ENCODE measurements around the gene WDR72. TPM values are rescaled to one million over a fixed set of nuclear protein-coding genes. Genes with fewer than 3 reads are reported as not detected.
"Not testable (repeated sequence)": the region's sequence is repeated elsewhere in the genome, so short reads cannot be mapped to it uniquely, and the experiment has no call there.

The WDR72 gene
- total RNA-seq, 2 experiments from 2014 or later, result not detected

- Mint-ChIP-seq H3K27me3 (ENCODE audit: low read depth) (no peaks in the 10 kb centered on the region), H3K4me3 (no peak overlapping the region), H3K27ac (no peak overlapping the region), H3K9me3 (ENCODE audit: insufficient read depth) (no peaks in the 10 kb centered on the region), H3K4me1 (ENCODE audit: low read depth) (no peaks in the 10 kb centered on the region), H3K36me3 (ENCODE audit: low read depth) (no peaks in the 10 kb centered on the region)
- CTCF ChIA-PET, result no interaction called here
- DNase-seq (no peak), ATAC-seq (no peak)
- POLR2A ChIA-PET, result no interaction called here
Measured at GRCh38 chr15:53573091-53573490, 186.4 kb downstream of the WDR72 start.

- H3K9me3 Mint-ChIP-seq (ENCODE audit: insufficient read depth), result no peaks in the 10 kb centered on the region
- peaks cover 2% of the 10 kb centered on the region for H3K27me3 Mint-ChIP-seq (ENCODE audit: low read depth)
- ChIA-PET CTCF (no interaction called here), POLR2A (no interaction called here)
- no peak overlapping the region for H3K27ac Mint-ChIP-seq
- DNase-seq (no peak), ATAC-seq (no peak)
- H3K4me3 Mint-ChIP-seq, result no peak overlapping the region
- H3K4me1 Mint-ChIP-seq (ENCODE audit: low read depth), result no peaks in the 10 kb centered on the region
- H3K36me3 Mint-ChIP-seq (ENCODE audit: low read depth), result no peaks in the 10 kb centered on the region
Measured at GRCh38 chr15:53569751-53570480, 189.5 kb downstream of the WDR72 start.

- CTCF ChIA-PET, result no interaction called here
- H3K27ac Mint-ChIP-seq, result no peak overlapping the region
- no peak overlapping the region for H3K4me3 Mint-ChIP-seq
- no peak for ATAC-seq
- H3K4me1 Mint-ChIP-seq (ENCODE audit: low read depth), result no peaks in the 10 kb centered on the region
- POLR2A ChIA-PET, result no interaction called here
- peaks cover 2% of the 10 kb centered on the region for H3K27me3 Mint-ChIP-seq (ENCODE audit: low read depth)
- no peaks in the 10 kb centered on the region for H3K36me3 Mint-ChIP-seq (ENCODE audit: low read depth)
- no peaks in the 10 kb centered on the region for H3K9me3 Mint-ChIP-seq (ENCODE audit: insufficient read depth)
- no peak for DNase-seq
Measured at GRCh38 chr15:53566912-53567311, 192.6 kb downstream of the WDR72 start.

- POLR2A ChIA-PET, result no interaction called here
- no peak overlapping the region for H3K4me3 Mint-ChIP-seq
- DNase-seq, result no peak
- no peaks in the 10 kb centered on the region for H3K4me1 Mint-ChIP-seq (ENCODE audit: low read depth)
- no peak for ATAC-seq
- CTCF ChIA-PET, result no interaction called here
- no peaks in the 10 kb centered on the region for H3K36me3 Mint-ChIP-seq (ENCODE audit: low read depth)
- H3K27me3 Mint-ChIP-seq (ENCODE audit: low read depth), result peaks cover 2% of the 10 kb centered on the region
- no peak overlapping the region for H3K27ac Mint-ChIP-seq
- H3K9me3 Mint-ChIP-seq (ENCODE audit: insufficient read depth), result no peaks in the 10 kb centered on the region
Measured at GRCh38 chr15:53565721-53566120, 193.7 kb downstream of the WDR72 start.

GRCh38 chr15:53564647-53565046, 194.8 kb downstream of the WDR72 start:
- H3K36me3 Mint-ChIP-seq (ENCODE audit: low read depth), result no peaks in the 10 kb centered on the region
- DNase-seq, result no peak
- no peak overlapping the region for H3K27ac Mint-ChIP-seq
- ChIA-PET POLR2A (no interaction called here), CTCF (no interaction called here)
- H3K4me1 Mint-ChIP-seq (ENCODE audit: low read depth), result no peaks in the 10 kb centered on the region
- H3K4me3 Mint-ChIP-seq, result no peak overlapping the region
- H3K27me3 Mint-ChIP-seq (ENCODE audit: low read depth), result peaks cover 2% of the 10 kb centered on the region
- H3K9me3 Mint-ChIP-seq (ENCODE audit: insufficient read depth), result no peaks in the 10 kb centered on the region
- ATAC-seq, result no peak

GRCh38 chr15:53563627-53564026, 195.8 kb downstream of the WDR72 start:
- Mint-ChIP-seq H3K27me3 (ENCODE audit: low read depth) (peaks cover 2% of the 10 kb centered on the region), H3K27ac (no peak overlapping the region), H3K4me3 (no peak overlapping the region), H3K9me3 (ENCODE audit: insufficient read depth) (no peaks in the 10 kb centered on the region), H3K36me3 (ENCODE audit: low read depth) (no peaks in the 10 kb centered on the region), H3K4me1 (ENCODE audit: low read depth) (no peaks in the 10 kb centered on the region)
- no peak for DNase-seq
- POLR2A ChIA-PET, result no interaction called here
- no peak for ATAC-seq
- CTCF ChIA-PET, result no interaction called here

- no peaks in the 10 kb centered on the region for H3K9me3 Mint-ChIP-seq (ENCODE audit: insufficient read depth)
- no peaks in the 10 kb centered on the region for H3K4me1 Mint-ChIP-seq (ENCODE audit: low read depth)
- CTCF ChIA-PET, result no interaction called here
- no peak overlapping the region for H3K27ac Mint-ChIP-seq
- ATAC-seq, result no peak
- POLR2A ChIA-PET, result no interaction called here
- H3K36me3 Mint-ChIP-seq (ENCODE audit: low read depth), result no peaks in the 10 kb centered on the region
- no peak overlapping the region for H3K4me3 Mint-ChIP-seq
- peaks cover 5% of the 10 kb centered on the region for H3K27me3 Mint-ChIP-seq (ENCODE audit: low read depth)
- DNase-seq, result no peak
Measured at GRCh38 chr15:53559364-53560277, 199.8 kb downstream of the WDR72 start.

- H3K4me3 Mint-ChIP-seq, result no peak overlapping the region
- no peaks in the 10 kb centered on the region for H3K9me3 Mint-ChIP-seq (ENCODE audit: insufficient read depth)
Measured at GRCh38 chr15:53558384-53558783, 201.1 kb downstream of the WDR72 start.

GRCh38 chr15:53555226-53555625, 204.2 kb downstream of the WDR72 start:
- no peaks in the 10 kb centered on the region for H3K36me3 Mint-ChIP-seq (ENCODE audit: low read depth)
- no peak overlapping the region for H3K27ac Mint-ChIP-seq
- ChIA-PET POLR2A (no interaction called here), CTCF (no interaction called here)
- no peaks in the 10 kb centered on the region for H3K9me3 Mint-ChIP-seq (ENCODE audit: insufficient read depth)
- DNase-seq (no peak), ATAC-seq (no peak)
- peaks cover 5% of the 10 kb centered on the region for H3K27me3 Mint-ChIP-seq (ENCODE audit: low read depth)
- no peak overlapping the region for H3K4me3 Mint-ChIP-seq
- no peaks in the 10 kb centered on the region for H3K4me1 Mint-ChIP-seq (ENCODE audit: low read depth)

More at GRCh38 chr15:53558384-53558783, 201.1 kb downstream of the WDR72 start:
- Mint-ChIP-seq H3K36me3 (ENCODE audit: low read depth) (no peaks in the 10 kb centered on the region), H3K4me1 (ENCODE audit: low read depth) (no peaks in the 10 kb centered on the region), H3K27me3 (ENCODE audit: low read depth) (peaks cover 5% of the 10 kb centered on the region), H3K27ac (no peak overlapping the region)
- ChIA-PET POLR2A (no interaction called here), CTCF (no interaction called here)
- ATAC-seq (no peak), DNase-seq (no peak)

- ChIA-PET POLR2A (no interaction called here), CTCF (no interaction called here)
- Mint-ChIP-seq H3K9me3 (ENCODE audit: insufficient read depth) (no peaks in the 10 kb centered on the region), H3K36me3 (ENCODE audit: low read depth) (no peaks in the 10 kb centered on the region), H3K4me1 (ENCODE audit: low read depth) (no peaks in the 10 kb centered on the region), H3K27me3 (ENCODE audit: low read depth) (peaks cover 1% of the 10 kb centered on the region), H3K4me3 (no peak overlapping the region), H3K27ac (no peak overlapping the region)
- no peak for ATAC-seq
- no peak for DNase-seq
Measured at GRCh38 chr15:53549697-53550305, 209.7 kb downstream of the WDR72 start.

GRCh38 chr15:53548236-53548635, 211.2 kb downstream of the WDR72 start:
- Mint-ChIP-seq H3K36me3 (ENCODE audit: low read depth) (no peaks in the 10 kb centered on the region), H3K9me3 (ENCODE audit: insufficient read depth) (no peaks in the 10 kb centered on the region), H3K27me3 (ENCODE audit: low read depth) (no peaks in the 10 kb centered on the region), H3K27ac (no peak overlapping the region), H3K4me1 (ENCODE audit: low read depth) (no peaks in the 10 kb centered on the region), H3K4me3 (no peak overlapping the region)
- ChIA-PET POLR2A (no interaction called here), CTCF (no interaction called here)
- DNase-seq, result no peak
- ATAC-seq, result no peak

GRCh38 chr15:53540626-53541300, 218.7 kb downstream of the WDR72 start:
- H3K27ac Mint-ChIP-seq; H3K4me1 Mint-ChIP-seq (ENCODE audit: low read depth); H3K4me3 Mint-ChIP-seq; POLR2A ChIA-PET; CTCF ChIA-PET; H3K27me3 Mint-ChIP-seq (ENCODE audit: low read depth); H3K36me3 Mint-ChIP-seq (ENCODE audit: low read depth); H3K9me3 Mint-ChIP-seq (ENCODE audit: insufficient read depth); ATAC-seq; DNase-seq: not testable (repeated sequence)
